GM12873 (cell line): ENCODE data around the gene DIRAS1.

Experiments
- TF ChIP-seq, protein P1 (sequence below): IDR thresholded peaks from 2 replicates; pipeline ENCODE4 v1.5.1; 2012; ENCODE audit warnings: low read depth, mild to moderate bottlenecking, moderate library complexity, low read length, control low read depth; ENCODE audit not compliant: insufficient read depth; ENCODE audit errors: missing control alignments

The DIRAS1 gene

GRCh38 chr19:2731181-2731995 is 10.2 kb upstream of the DIRAS1 start:
- TF ChIP-seq, protein P1, sequence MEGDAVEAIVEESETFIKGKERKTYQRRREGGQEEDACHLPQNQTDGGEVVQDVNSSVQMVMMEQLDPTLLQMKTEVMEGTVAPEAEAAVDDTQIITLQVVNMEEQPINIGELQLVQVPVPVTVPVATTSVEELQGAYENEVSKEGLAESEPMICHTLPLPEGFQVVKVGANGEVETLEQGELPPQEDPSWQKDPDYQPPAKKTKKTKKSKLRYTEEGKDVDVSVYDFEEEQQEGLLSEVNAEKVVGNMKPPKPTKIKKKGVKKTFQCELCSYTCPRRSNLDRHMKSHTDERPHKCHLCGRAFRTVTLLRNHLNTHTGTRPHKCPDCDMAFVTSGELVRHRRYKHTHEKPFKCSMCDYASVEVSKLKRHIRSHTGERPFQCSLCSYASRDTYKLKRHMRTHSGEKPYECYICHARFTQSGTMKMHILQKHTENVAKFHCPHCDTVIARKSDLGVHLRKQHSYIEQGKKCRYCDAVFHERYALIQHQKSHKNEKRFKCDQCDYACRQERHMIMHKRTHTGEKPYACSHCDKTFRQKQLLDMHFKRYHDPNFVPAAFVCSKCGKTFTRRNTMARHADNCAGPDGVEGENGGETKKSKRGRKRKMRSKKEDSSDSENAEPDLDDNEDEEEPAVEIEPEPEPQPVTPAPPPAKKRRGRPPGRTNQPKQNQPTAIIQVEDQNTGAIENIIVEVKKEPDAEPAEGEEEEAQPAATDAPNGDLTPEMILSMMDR, result no peak

- TF ChIP-seq, protein P1, result no peak
Measured at GRCh38 chr19:2729943-2730818, 9.0 kb upstream of the DIRAS1 start.

GRCh38 chr19:2728783-2729387 is 7.7 kb upstream of the DIRAS1 start:
- TF ChIP-seq, protein P1, result no peak

GRCh38 chr19:2727640-2727944 is 6.4 kb upstream of the DIRAS1 start:
- TF ChIP-seq, protein P1, result no peak

- TF ChIP-seq, protein P1, result no peak
Measured at GRCh38 chr19:2726904-2727639, 5.9 kb upstream of the DIRAS1 start.

GRCh38 chr19:2726160-2726855 is 5.1 kb upstream of the DIRAS1 start:
- TF ChIP-seq, protein P1, result no peak
